Thoracic aorta (tissue), 2 donors: Measurements from ENCODE around the gene MMP24. TPM values are rescaled to one million over a fixed set of nuclear protein-coding genes. Genes with fewer than 3 reads are reported as not detected.

Source experiments
- ATAC-seq: fragments of 150-250 bp; one replicate; pipeline ENCODE4 v1.8.0; 2017; ENCODE audit warnings: low read depth; ENCODE audit not compliant: insufficient number of reproducible peaks, low FRiP score
- DNase-seq: peaks from one replicate; pipeline ENCODE4 v3.0.0-alpha.2; 2020; ENCODE audit warnings: low spot score
- H3K27ac ChIP-seq, 2 donors: fragments of 200-600 bp; sonication (generic); 1 replicate in 1 of 2; 2 replicates in 1 of 2; pipeline ENCODE4 v1.5.1; 2016; ENCODE audit warnings: mild to moderate bottlenecking in 2 of 2, moderate library complexity in 2 of 2
- H3K27me3 ChIP-seq: fragments of 200-600 bp; sonication (generic); replicated peaks from 2 replicates; pipeline ENCODE4 v1.6.0; 2016; ENCODE audit warnings: mild to moderate bottlenecking; ENCODE audit not compliant: insufficient read depth
- H3K36me3 ChIP-seq: fragments of 200-600 bp; sonication (generic); one replicate; pipeline ENCODE4 v1.5.1; 2016
- H3K4me1 ChIP-seq, 2 donors: fragments of 200-600 bp; sonication (generic); 1 replicate in 1 of 2; 2 replicates in 1 of 2; pipeline versions ENCODE4 v1.5.1 to v1.6.0; 2016; ENCODE audit warnings: low read depth in 2 of 2, mild to moderate bottlenecking in 1 of 2; ENCODE audit not compliant: control insufficient read depth in 1 of 2
- H3K4me3 ChIP-seq: fragments of 200-600 bp; sonication (generic); 2 replicates; pipeline ENCODE4 v1.5.1; 2016; ENCODE audit warnings: mild to moderate bottlenecking
- H3K9me3 ChIP-seq: fragments of 200-600 bp; sonication (generic); 2 replicates; pipeline ENCODE4 v1.5.1; 2016
- total RNA-seq, 2 donors: library from RNA; depleted of rRNA; stranded (reverse); fragments of >200 nt; gene quantifications; one replicate each; pipeline versions ENCODE4 v1.1.0 to v1.2.3, GENCODE V29; 2016
- TF ChIP-seq, protein P1 (sequence below): fragments of 200-600 bp; sonication (generic); IDR thresholded peaks from one replicate; pipeline ENCODE4 v1.5.1; 2019; ENCODE audit warnings: antibody characterized with exemption

MMP24 gene
- total RNA-seq, 2 donors from 2014 or later = 0.27 to 0.71 TPM

GRCh38 chr20:35293303-35294292 lies 67.1 kb downstream of the MMP24 start:
- ATAC-seq (no peak), DNase-seq (no peak)
- Histone ChIP-seq H3K4me1 (no peaks in the 10 kb centered on the region), H3K9me3 (no peaks in the 10 kb centered on the region), H3K36me3 (no peaks in the 10 kb centered on the region), H3K4me3 (no peak overlapping the region), H3K27ac (no peak overlapping the region), H3K27me3 (no peaks in the 10 kb centered on the region)
- TF ChIP-seq, protein P1, sequence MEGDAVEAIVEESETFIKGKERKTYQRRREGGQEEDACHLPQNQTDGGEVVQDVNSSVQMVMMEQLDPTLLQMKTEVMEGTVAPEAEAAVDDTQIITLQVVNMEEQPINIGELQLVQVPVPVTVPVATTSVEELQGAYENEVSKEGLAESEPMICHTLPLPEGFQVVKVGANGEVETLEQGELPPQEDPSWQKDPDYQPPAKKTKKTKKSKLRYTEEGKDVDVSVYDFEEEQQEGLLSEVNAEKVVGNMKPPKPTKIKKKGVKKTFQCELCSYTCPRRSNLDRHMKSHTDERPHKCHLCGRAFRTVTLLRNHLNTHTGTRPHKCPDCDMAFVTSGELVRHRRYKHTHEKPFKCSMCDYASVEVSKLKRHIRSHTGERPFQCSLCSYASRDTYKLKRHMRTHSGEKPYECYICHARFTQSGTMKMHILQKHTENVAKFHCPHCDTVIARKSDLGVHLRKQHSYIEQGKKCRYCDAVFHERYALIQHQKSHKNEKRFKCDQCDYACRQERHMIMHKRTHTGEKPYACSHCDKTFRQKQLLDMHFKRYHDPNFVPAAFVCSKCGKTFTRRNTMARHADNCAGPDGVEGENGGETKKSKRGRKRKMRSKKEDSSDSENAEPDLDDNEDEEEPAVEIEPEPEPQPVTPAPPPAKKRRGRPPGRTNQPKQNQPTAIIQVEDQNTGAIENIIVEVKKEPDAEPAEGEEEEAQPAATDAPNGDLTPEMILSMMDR = no peak

DNA sequence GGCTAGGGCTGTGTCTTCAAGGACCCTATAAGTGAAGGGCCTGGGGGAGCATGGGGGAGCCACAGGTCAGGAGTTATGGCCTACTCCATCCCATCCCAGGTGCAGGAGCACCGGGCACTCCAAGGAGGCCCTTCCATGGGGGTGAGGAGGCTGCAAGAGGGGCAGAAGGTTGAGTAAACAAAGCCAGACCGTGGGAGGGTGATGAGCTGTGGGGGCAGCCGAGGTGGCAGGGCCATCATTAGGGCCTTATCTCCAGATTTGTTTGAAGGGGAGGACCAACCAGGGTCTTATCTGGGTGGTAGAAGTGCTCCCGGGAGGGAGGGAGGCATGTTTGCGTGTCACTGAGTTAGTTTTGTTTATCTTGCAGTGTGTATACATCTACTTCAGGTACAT lies 67.8 kb downstream of the MMP24 start:
- no peak overlapping the region for H3K4me3 ChIP-seq
- H3K4me1 ChIP-seq = no peaks in the 10 kb centered on the region
- ATAC-seq (no peak), DNase-seq (no peak)
- H3K9me3 ChIP-seq = no peaks in the 10 kb centered on the region
- no peaks in the 10 kb centered on the region for H3K27me3 ChIP-seq
- TF ChIP-seq, protein P1 = no peak
- no peaks in the 10 kb centered on the region for H3K36me3 ChIP-seq
- no peak overlapping the region for H3K27ac ChIP-seq

DNA sequence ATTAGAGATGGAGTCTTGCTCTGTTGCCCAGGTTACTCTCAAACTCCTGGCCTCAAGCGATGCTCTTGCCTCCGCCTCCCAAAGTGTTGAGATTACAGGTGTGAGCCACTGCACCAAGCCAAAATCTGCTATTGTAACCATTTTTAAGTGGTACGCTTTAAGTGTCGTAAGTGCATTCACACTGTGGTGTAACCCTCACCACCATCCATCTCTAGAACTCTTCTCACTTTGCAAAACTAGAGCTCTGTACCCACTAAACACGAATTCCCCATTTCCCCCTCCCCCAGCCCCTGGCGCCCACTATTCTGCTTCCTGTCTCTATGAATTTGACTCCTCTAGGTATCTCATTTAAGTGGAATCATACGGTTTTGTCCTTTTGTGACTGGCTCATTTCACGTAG lies 68.6 kb downstream of the MMP24 start:
- Histone ChIP-seq H3K9me3 (no peaks in the 10 kb centered on the region), H3K36me3 (no peaks in the 10 kb centered on the region), H3K4me1 (no peaks in the 10 kb centered on the region), H3K4me3 (no peak overlapping the region), H3K27ac (no peak overlapping the region), H3K27me3 (no peaks in the 10 kb centered on the region)
- ATAC-seq (no peak), DNase-seq (no peak)
- TF ChIP-seq, protein P1 = no peak

GRCh38 chr20:35295674-35296073 lies 69.2 kb downstream of the MMP24 start:
- H3K27me3 ChIP-seq = no peaks in the 10 kb centered on the region
- TF ChIP-seq, protein P1 = no peak
- H3K27ac ChIP-seq = no peak overlapping the region
- no peak overlapping the region for H3K4me3 ChIP-seq
- H3K36me3 ChIP-seq = no peaks in the 10 kb centered on the region
- ATAC-seq = no peak
- H3K9me3 ChIP-seq = no peaks in the 10 kb centered on the region
- H3K4me1 ChIP-seq = no peaks in the 10 kb centered on the region
- no peak for DNase-seq

- Histone ChIP-seq H3K4me3 (no peak overlapping the region), H3K9me3 (no peaks in the 10 kb centered on the region), H3K4me1 (no peaks in the 10 kb centered on the region), H3K36me3 (no peaks in the 10 kb centered on the region), H3K27me3 (no peaks in the 10 kb centered on the region), H3K27ac (no peak overlapping the region)
- TF ChIP-seq, protein P1 = no peak
- no peak for DNase-seq
- ATAC-seq = no peak
Observed at GRCh38 chr20:35296101-35296554, 69.6 kb downstream of the MMP24 start.
